VCaP (cell line): ENCODE data around the gene AMZ2.
"Not testable (repeated sequence)": the region's sequence is repeated elsewhere in the genome, so short reads cannot be mapped to it uniquely, and the experiment has no call there.

Experiments
- H3K27ac ChIP-seq: fragments of 450-650 bp; 2 replicates; pipeline ENCODE4 v1.5.1; 2017
- CTCF ChIP-seq: fragments of 450-650 bp; conservative IDR thresholded peaks from 2 replicates; pipeline ENCODE4 v1.5.1; 2017; ENCODE audit warnings: mild to moderate bottlenecking, moderate library complexity

The AMZ2 gene

GRCh38 chr17:68221786-68222185, 26.1 kb upstream of the AMZ2 start:
- no peak overlapping the region for H3K27ac ChIP-seq

GRCh38 chr17:68222606-68223005, 25.2 kb upstream of the AMZ2 start:
- no peak overlapping the region for H3K27ac ChIP-seq
- TF ChIP-seq CTCF: no peak

More at GRCh38 chr17:68221786-68222185, 26.1 kb upstream of the AMZ2 start:
- no peak for TF ChIP-seq CTCF

GRCh38 chr17:68225055-68225454, 22.8 kb upstream of the AMZ2 start:
- not testable (repeated sequence) for H3K27ac ChIP-seq

- not testable (repeated sequence) for H3K27ac ChIP-seq
Observed at GRCh38 chr17:68228039-68228680, 19.7 kb upstream of the AMZ2 start.

GRCh38 chr17:68228817-68229570, 18.8 kb upstream of the AMZ2 start:
- no peak for TF ChIP-seq CTCF
- no peak overlapping the region for H3K27ac ChIP-seq

- no peak overlapping the region for H3K27ac ChIP-seq
- no peak for TF ChIP-seq CTCF
Observed at GRCh38 chr17:68229619-68230018, 18.2 kb upstream of the AMZ2 start.

- not testable (repeated sequence) for H3K27ac ChIP-seq
Observed at GRCh38 chr17:68231131-68231530, 16.7 kb upstream of the AMZ2 start.

- TF ChIP-seq CTCF: no peak
- no peak overlapping the region for H3K27ac ChIP-seq
Observed at GRCh38 chr17:68231541-68231940, 16.3 kb upstream of the AMZ2 start.

GRCh38 chr17:68232741-68233140, 15.1 kb upstream of the AMZ2 start:
- H3K27ac ChIP-seq: not testable (repeated sequence)

GRCh38 chr17:68234726-68235335, 13.0 kb upstream of the AMZ2 start:
- H3K27ac ChIP-seq: not testable (repeated sequence)

- not testable (repeated sequence) for H3K27ac ChIP-seq
Observed at GRCh38 chr17:68235336-68235791, 12.5 kb upstream of the AMZ2 start.

GRCh38 chr17:68237369-68238163, 10.3 kb upstream of the AMZ2 start:
- not testable (repeated sequence) for H3K27ac ChIP-seq
